GM12878 (cell line): ENCODE data around the gene SRRM3.
"Not testable (repeated sequence)": the region's sequence is repeated elsewhere in the genome, so short reads cannot be mapped to it uniquely, and the experiment has no call there.

Experiments
- HDGF ChIP-seq: fragments of 450-650 bp; IDR thresholded peaks from 2 replicates; pipeline ENCODE4 v1.6.1; 2016; ENCODE audit warnings: antibody characterized with exemption
- KDM1A ChIP-seq: fragments of 200-600 bp; sonication (generic); IDR thresholded peaks from 2 replicates; pipeline ENCODE4 v1.6.1; 2016; ENCODE audit warnings: borderline replicate concordance
- POLR2A ChIP-seq: IDR thresholded peaks from 2 replicates; pipeline ENCODE4 v1.6.1; 2011; ENCODE audit warnings: low read depth, mild to moderate bottlenecking, low read length
- POLR2AphosphoS5 ChIP-seq: IDR thresholded peaks from 2 replicates; pipeline ENCODE4 v1.6.1; 2011; ENCODE audit warnings: mild to moderate bottlenecking, low read length, inconsistent platforms
- REST ChIP-seq: IDR thresholded peaks from 2 replicates; pipeline ENCODE4 v1.6.1; 2012; ENCODE audit warnings: mild to moderate bottlenecking, low read depth, low read length
- TBL1XR1 ChIP-seq: IDR thresholded peaks from 2 replicates; pipeline ENCODE4 v1.6.1; 2012; ENCODE audit warnings: low read depth, low read length, improper control_type of control experiment
- USF2 ChIP-seq: IDR thresholded peaks from 2 replicates; pipeline ENCODE4 v1.6.1; 2011; ENCODE audit warnings: low read depth, low read length, improper control_type of control experiment, borderline replicate concordance

DNA sequence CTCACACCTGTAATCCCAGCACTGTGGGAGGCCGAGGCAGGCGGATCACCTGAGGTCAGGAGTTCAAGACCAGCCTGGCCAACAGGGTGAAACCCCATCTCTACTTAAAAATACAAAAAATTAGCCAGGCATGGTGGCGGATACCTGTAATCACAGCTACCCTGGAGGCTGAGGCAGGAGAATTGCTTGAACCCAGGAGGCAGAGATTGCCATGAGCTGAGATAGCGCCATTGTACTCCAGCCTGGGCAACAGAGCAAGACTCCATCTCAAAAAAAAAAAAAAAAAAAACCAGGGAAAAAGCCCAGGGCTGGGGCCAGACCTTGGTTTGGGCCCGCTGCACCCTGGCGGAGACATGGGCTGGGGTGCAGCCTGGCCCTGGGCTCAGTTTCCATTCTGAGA is 110.1 kb downstream of the SRRM3 start:
- TF ChIP-seq USF2, POLR2A, TBL1XR1, HDGF, REST, POLR2AphosphoS5, KDM1A: not testable (repeated sequence)
